Naive thymus-derived CD4-positive, alpha-beta T cell (primary cell): ENCODE results near the gene TCERG1L. TPM values are rescaled to one million over a fixed set of nuclear protein-coding genes. Genes with fewer than 3 reads are reported as not detected.
A peak's percentile ranks its signal among the peaks of the same experiment; 100 is the strongest.
"Not testable (repeated sequence)": the region's sequence is repeated elsewhere in the genome, so short reads cannot be mapped to it uniquely, and the experiment has no call there.

Source experiments
- ATAC-seq: fragments of 150-1000 bp; cut with Tn5 transposase; 2 replicates; pipeline ENCODE4 v1.10.0; 2021; ENCODE audit warnings: mild to moderate bottlenecking, moderate library complexity
- CTCF ChIA-PET: fragments of 350-600 bp; sonication (Branson Sonifier 250); formaldehyde crosslinking; loops from one replicate; lab custom pipeline; 2021; ENCODE audit warnings: antibody characterized with exemption; lab: Charles Lee
- POLR2A ChIA-PET: fragments of 350-600 bp; sonication (Branson Sonifier 250); formaldehyde crosslinking; loops from one replicate; lab custom pipeline; 2021; ENCODE audit warnings: antibody characterized with exemption, inconsistent platforms; lab: Charles Lee
- DNase-seq, 9 donors: peaks; one replicate each; pipeline versions ENCODE4 v3.0.0 to v3.0.0-alpha.2; 2020 to 2022; ENCODE audit warnings: mixed read lengths in 1 of 9
- H3K27ac ChIP-seq: one replicate; pipeline ENCODE4 v1.7.0; 2013; ENCODE audit warnings: mild to moderate bottlenecking, low read depth, low read length, moderate library complexity
- H3K27me3 ChIP-seq, 2 donors: one replicate each; pipeline ENCODE4 v1.7.0; 2013; ENCODE audit warnings: low read length in 2 of 2, mild to moderate bottlenecking in 2 of 2, moderate library complexity in 2 of 2; ENCODE audit not compliant: control insufficient read depth in 2 of 2, insufficient read depth in 2 of 2
- H3K36me3 ChIP-seq, 3 experiments: 1 replicate in 2 of 3; 2 replicates in 1 of 3; pipeline ENCODE4 v1.7.0; 2013; ENCODE audit warnings: low read length in 3 of 3, mild to moderate bottlenecking in 3 of 3, moderate library complexity in 1 of 3; ENCODE audit not compliant: insufficient read depth in 3 of 3, control insufficient read depth in 2 of 3
- H3K4me1 ChIP-seq, 2 donors: one replicate each; pipeline ENCODE4 v1.7.0; 2013; ENCODE audit warnings: low read length in 2 of 2, mild to moderate bottlenecking in 2 of 2, moderate library complexity in 1 of 2; ENCODE audit not compliant: control insufficient read depth in 2 of 2, insufficient read depth in 2 of 2
- H3K4me3 ChIP-seq: 2 replicates; pipeline ENCODE4 v1.7.0; 2013; ENCODE audit warnings: mild to moderate bottlenecking, low read length
- H3K9me3 ChIP-seq, 3 experiments: 1 replicate in 2 of 3; 2 replicates in 1 of 3; pipeline ENCODE4 v1.7.0; 2013; ENCODE audit warnings: low read length in 3 of 3; ENCODE audit not compliant: control insufficient read depth in 2 of 3
- H3K27ac Mint-ChIP-seq, 9 donors: one replicate each; pipeline ENCODE4 v1.8.0; 2020 to 2022; ENCODE audit warnings: mixed read lengths in 9 of 9, mild to moderate bottlenecking in 8 of 9, moderate library complexity in 5 of 9, inconsistent platforms in 2 of 9
- H3K27me3 Mint-ChIP-seq, 5 donors: one replicate each; pipeline ENCODE4 v1.8.0; 2021 to 2022; ENCODE audit warnings: mixed read lengths in 5 of 5, mild to moderate bottlenecking in 1 of 5
- H3K36me3 Mint-ChIP-seq, 5 donors: one replicate each; pipeline ENCODE4 v1.8.0; 2020 to 2022; ENCODE audit warnings: mixed read lengths in 5 of 5, mild to moderate bottlenecking in 3 of 5, inconsistent platforms in 1 of 5
- H3K4me1 Mint-ChIP-seq, 7 donors: one replicate each; pipeline ENCODE4 v1.8.0; 2020 to 2022; ENCODE audit warnings: mixed read lengths in 7 of 7, mild to moderate bottlenecking in 3 of 7, inconsistent platforms in 1 of 7
- H3K4me3 Mint-ChIP-seq, 10 donors: one replicate each; pipeline ENCODE4 v1.8.0; 2020 to 2022; ENCODE audit warnings: mild to moderate bottlenecking in 10 of 10, mixed read lengths in 10 of 10, moderate library complexity in 6 of 10, inconsistent platforms in 2 of 10
- H3K9me3 Mint-ChIP-seq, 11 donors: one replicate each; pipeline ENCODE4 v1.8.0; 2020 to 2022; ENCODE audit warnings: mixed read lengths in 11 of 11, mild to moderate bottlenecking in 4 of 11, inconsistent platforms in 1 of 11, moderate library complexity in 1 of 11
- intact Hi-C, 2 donors: fragments of 100-400 bp; cut with micrococcal nuclease; formaldehyde crosslinking; loops; one replicate each; pipeline ENCODE4 v1.15.1; 2023
- polyA plus RNA-seq, 2 donors: library from polyadenylated mRNA; unstranded; fragments of 300-500 nt; fragmentation: Illumina TruSeq; gene quantifications; one replicate each; pipeline ENCODE4 v1.2.3, GENCODE V29; 2021
- total RNA-seq, 6 experiments: library from RNA in 5 of 6; stranded (reverse) in 5 of 6; gene quantifications; 1 replicate in 5 of 6; 2 replicates in 1 of 6; pipeline ENCODE4 v1.2.3 and lab custom pipeline; 2021 to 2026

Gene TCERG1L
- total and polyA plus RNA-seq, 7 experiments from 2014 or later = 0.11 to 0.42 (median 0.39) TPM; not detected in 4

- H3K36me3 ChIP-seq, H3K27ac ChIP-seq, H3K27ac Mint-ChIP-seq, H3K36me3 Mint-ChIP-seq, H3K9me3 Mint-ChIP-seq, H3K27me3 ChIP-seq, CTCF ChIA-PET, intact Hi-C loops, H3K27me3 Mint-ChIP-seq, DNase-seq, H3K4me3 Mint-ChIP-seq, H3K4me3 ChIP-seq, H3K9me3 ChIP-seq, POLR2A ChIA-PET, ATAC-seq: not testable (repeated sequence)
- peaks cover 0 to 32% of the 10 kb centered on the region in 2 donors for H3K4me1 ChIP-seq
- H3K4me1 Mint-ChIP-seq = peaks cover 12 to 40% (median 33%) of the 10 kb centered on the region in 7 donors
These were observed 232.6 kb downstream of the TCERG1L start for GRCh38 chr10:131078882-131079280.

DNA sequence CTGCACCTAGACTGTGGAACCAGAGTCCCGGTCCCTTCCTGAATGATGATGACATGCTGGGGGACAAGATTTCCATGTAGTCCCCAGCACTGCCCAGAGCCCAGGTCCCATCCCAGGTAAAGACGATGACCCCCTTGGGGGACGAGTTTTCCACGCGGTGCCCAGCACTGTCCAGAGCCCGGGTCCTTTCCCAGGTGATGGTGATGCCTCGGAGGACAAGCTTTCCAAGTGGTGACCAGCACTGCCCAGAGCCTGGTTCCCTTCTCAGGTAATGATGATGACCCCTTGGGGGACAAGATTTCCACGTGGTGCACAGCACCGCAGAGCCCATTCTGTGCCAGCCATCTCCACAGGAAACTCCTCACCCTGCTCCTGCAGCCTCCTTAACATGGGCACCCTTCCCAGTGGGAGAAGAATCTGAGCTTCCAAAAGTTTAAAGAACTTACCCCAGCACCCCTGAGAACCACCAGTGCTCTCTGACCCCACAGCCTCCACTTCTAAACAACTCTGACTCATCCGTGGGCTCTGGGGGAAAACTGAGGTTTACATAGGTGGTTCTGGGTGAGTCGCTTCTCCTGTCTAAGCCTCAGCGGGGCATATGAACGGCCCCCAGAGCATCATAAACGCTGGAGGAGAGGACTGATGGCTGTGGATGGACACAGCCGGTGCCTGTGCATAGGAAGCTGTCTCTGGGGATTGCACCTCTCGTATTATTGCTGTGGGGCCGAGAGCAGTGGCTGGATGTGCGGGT is 233.2 kb downstream of the TCERG1L start:
- no peaks in the 10 kb centered on the region for H3K36me3 Mint-ChIP-seq
- peaks cover 10 to 35% (median 27%) of the 10 kb centered on the region in 7 donors for H3K4me1 Mint-ChIP-seq
- no peaks in the 10 kb centered on the region for H3K27me3 ChIP-seq
- no peak overlapping the region for H3K4me3 Mint-ChIP-seq
- H3K4me3 ChIP-seq = no peak overlapping the region
- peak overlapping the region in 1 of 9 donors; percentile 30 for H3K27ac Mint-ChIP-seq
- ChIA-PET CTCF (no interaction called here), POLR2A (no interaction called here)
- no peak overlapping the region for H3K27ac ChIP-seq
- H3K27me3 Mint-ChIP-seq = no peaks in the 10 kb centered on the region
- no peak for DNase-seq
- peaks cover 0 to 27% of the 10 kb centered on the region in 2 donors for H3K4me1 ChIP-seq
- H3K9me3 ChIP-seq = no peaks in the 10 kb centered on the region
- H3K36me3 ChIP-seq = no peaks in the 10 kb centered on the region
- no peak for ATAC-seq
- intact Hi-C loops = no loop called here
- peaks cover 0 to 1% (median 0%) of the 10 kb centered on the region in 11 donors for H3K9me3 Mint-ChIP-seq

DNA sequence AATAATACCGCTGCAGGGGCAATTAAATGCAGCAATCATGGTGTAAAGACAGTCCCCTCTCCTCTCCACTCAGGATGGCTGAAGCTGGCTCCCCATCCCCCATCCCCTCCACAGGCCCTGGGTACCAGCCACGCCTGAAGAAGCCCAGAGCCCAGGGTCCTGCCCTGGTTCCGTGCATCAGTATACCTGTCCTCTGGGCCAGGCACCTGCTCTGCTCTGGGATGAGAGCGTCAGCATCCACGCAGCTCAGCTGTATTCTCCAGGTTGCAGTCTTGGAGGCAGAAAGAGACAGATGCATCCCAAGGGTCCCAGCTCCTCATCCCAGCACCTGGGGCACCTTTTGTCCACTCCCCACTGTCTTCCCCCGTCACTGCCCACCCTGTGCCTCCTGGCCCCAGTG is 233.8 kb downstream of the TCERG1L start:
- DNase-seq (no peak), ATAC-seq (no peak)
- peaks cover 6 to 29% (median 21%) of the 10 kb centered on the region in 7 donors for H3K4me1 Mint-ChIP-seq
- Histone ChIP-seq H3K36me3 (no peaks in the 10 kb centered on the region), H3K27me3 (no peaks in the 10 kb centered on the region), H3K4me1 (peaks cover 0 to 23% of the 10 kb centered on the region in 2 donors), H3K27ac (no peak overlapping the region), H3K4me3 (no peak overlapping the region), H3K9me3 (no peaks in the 10 kb centered on the region)
- H3K9me3 Mint-ChIP-seq = peaks cover 0 to 1% (median 0%) of the 10 kb centered on the region in 11 donors
- ChIA-PET CTCF (no interaction called here), POLR2A (no interaction called here)
- intact Hi-C loops = no loop called here
- no peaks in the 10 kb centered on the region for H3K27me3 Mint-ChIP-seq
- no peaks in the 10 kb centered on the region for H3K36me3 Mint-ChIP-seq
- H3K27ac Mint-ChIP-seq = no peak overlapping the region
- no peak overlapping the region for H3K4me3 Mint-ChIP-seq

- Mint-ChIP-seq H3K9me3 (peaks cover 0 to 1% (median 0%) of the 10 kb centered on the region in 11 donors), H3K4me3 (no peak overlapping the region), H3K4me1 (peaks cover 6 to 22% (median 20%) of the 10 kb centered on the region in 7 donors), H3K36me3 (no peaks in the 10 kb centered on the region), H3K27ac (no peak overlapping the region), H3K27me3 (no peaks in the 10 kb centered on the region)
- no peaks in the 10 kb centered on the region for H3K9me3 ChIP-seq
- no peak overlapping the region for H3K4me3 ChIP-seq
- POLR2A ChIA-PET = no interaction called here
- DNase-seq (no peak), ATAC-seq (no peak)
- no peak overlapping the region for H3K27ac ChIP-seq
- no peaks in the 10 kb centered on the region for H3K27me3 ChIP-seq
- H3K36me3 ChIP-seq = no peaks in the 10 kb centered on the region
- H3K4me1 ChIP-seq = peaks cover 0 to 17% of the 10 kb centered on the region in 2 donors
- intact Hi-C loops = no loop called here
- CTCF ChIA-PET = no interaction called here
These were observed 234.5 kb downstream of the TCERG1L start for GRCh38 chr10:131077031-131077430.

DNA sequence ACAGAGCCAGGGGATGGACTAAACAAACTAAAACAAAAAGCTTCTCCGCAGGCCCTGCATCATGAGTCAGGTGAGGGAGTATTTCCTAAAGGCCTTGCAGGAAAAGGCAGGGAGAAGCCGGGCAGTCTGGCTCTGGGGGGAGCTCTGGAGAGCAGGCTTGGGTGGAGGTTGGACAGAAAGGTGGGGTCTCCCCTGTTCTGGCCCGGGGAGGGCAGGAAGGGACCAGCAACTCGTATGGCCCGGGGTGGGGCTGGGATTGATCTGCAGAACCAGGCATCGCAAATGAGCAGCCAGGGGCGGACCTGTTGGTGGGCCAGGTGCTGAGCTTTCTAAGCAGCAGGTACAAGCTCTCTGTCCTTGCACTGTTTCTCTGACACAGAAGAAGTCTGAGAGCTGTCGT is 235.2 kb downstream of the TCERG1L start:
- H3K9me3 Mint-ChIP-seq = peaks cover 0 to 1% (median 0%) of the 10 kb centered on the region in 11 donors
- CTCF ChIA-PET = no interaction called here
- no peaks in the 10 kb centered on the region for H3K27me3 Mint-ChIP-seq
- no peak overlapping the region for H3K27ac ChIP-seq
- no peak for DNase-seq
- POLR2A ChIA-PET = no interaction called here
- H3K4me1 Mint-ChIP-seq = peaks cover 3 to 17% (median 14%) of the 10 kb centered on the region in 7 donors
- no peaks in the 10 kb centered on the region for H3K36me3 Mint-ChIP-seq
- H3K27ac Mint-ChIP-seq = no peak overlapping the region
- H3K4me3 Mint-ChIP-seq = no peak overlapping the region
- H3K4me3 ChIP-seq = no peak overlapping the region
- H3K9me3 ChIP-seq = no peaks in the 10 kb centered on the region
- no peaks in the 10 kb centered on the region for H3K36me3 ChIP-seq
- no peaks in the 10 kb centered on the region for H3K27me3 ChIP-seq
- peaks cover 0 to 11% of the 10 kb centered on the region in 2 donors for H3K4me1 ChIP-seq
- intact Hi-C loops = no loop called here
- no peak for ATAC-seq

DNA sequence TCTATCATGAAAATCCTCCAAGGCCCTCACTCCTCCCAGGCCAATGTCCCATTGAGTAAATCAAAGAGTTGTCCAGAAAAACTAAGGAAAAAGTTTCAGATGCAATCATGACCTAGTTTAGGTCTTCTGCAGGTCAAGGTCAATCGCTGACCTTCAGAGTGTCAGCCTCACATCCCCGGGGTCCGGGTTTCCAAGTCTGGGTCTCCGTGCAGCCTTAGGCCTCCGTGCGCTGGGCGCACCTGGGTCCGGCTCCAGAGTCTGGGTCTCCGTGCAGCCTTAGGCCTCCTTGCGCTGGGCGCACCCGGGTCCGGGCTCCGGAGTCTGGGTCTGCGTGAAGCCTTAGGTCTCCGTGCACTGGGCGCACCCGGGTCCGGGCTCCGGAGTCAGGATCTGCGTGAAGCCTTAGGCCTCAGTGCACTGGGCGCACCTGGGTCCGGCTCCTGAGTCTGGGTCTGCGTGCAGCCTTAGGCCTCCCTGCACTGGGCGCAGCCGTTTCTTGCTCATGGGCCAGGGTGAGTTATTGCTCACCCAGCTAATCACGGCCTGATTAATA is 236.2 kb downstream of the TCERG1L start:
- no peaks in the 10 kb centered on the region for H3K9me3 ChIP-seq
- intact Hi-C loops = no loop called here
- POLR2A ChIA-PET = no interaction called here
- peaks cover 0 to under 1% of the 10 kb centered on the region in 2 donors for H3K4me1 ChIP-seq
- DNase-seq (no peak), ATAC-seq (no peak)
- CTCF ChIA-PET = no interaction called here
- H3K36me3 Mint-ChIP-seq = no peaks in the 10 kb centered on the region
- peaks cover 0 to 6% (median 4%) of the 10 kb centered on the region in 7 donors for H3K4me1 Mint-ChIP-seq
- no peaks in the 10 kb centered on the region for H3K27me3 Mint-ChIP-seq
- no peaks in the 10 kb centered on the region for H3K27me3 ChIP-seq
- no peak overlapping the region for H3K27ac Mint-ChIP-seq
- no peak overlapping the region for H3K27ac ChIP-seq
- peaks cover 0 to 1% (median 0%) of the 10 kb centered on the region in 11 donors for H3K9me3 Mint-ChIP-seq
- H3K4me3 ChIP-seq = no peak overlapping the region
- H3K36me3 ChIP-seq = no peaks in the 10 kb centered on the region
- H3K4me3 Mint-ChIP-seq = no peak overlapping the region

- no peaks in the 10 kb centered on the region for H3K9me3 Mint-ChIP-seq
- Histone ChIP-seq H3K27ac (no peak overlapping the region), H3K4me3 (no peak overlapping the region), H3K36me3 (no peaks in the 10 kb centered on the region), H3K27me3 (no peaks in the 10 kb centered on the region), H3K9me3 (no peaks in the 10 kb centered on the region), H3K4me1 (no peaks in the 10 kb centered on the region)
- H3K4me3 Mint-ChIP-seq = no peak overlapping the region
- ChIA-PET CTCF (no interaction called here), POLR2A (no interaction called here)
- no peak for DNase-seq
- no peak for ATAC-seq
- no peaks in the 10 kb centered on the region for H3K4me1 Mint-ChIP-seq
- intact Hi-C loops = no loop called here
- no peaks in the 10 kb centered on the region for H3K36me3 Mint-ChIP-seq
- H3K27ac Mint-ChIP-seq = no peak overlapping the region
- H3K27me3 Mint-ChIP-seq = no peaks in the 10 kb centered on the region
These were observed 236.8 kb downstream of the TCERG1L start for GRCh38 chr10:131074682-131075081.
